ENCODE data around the gene OTC.

The OTC gene

GRCh38 chrX:38342853-38343778, 9.3 kb upstream of the OTC start:
- Histone ChIP-seq H3K27ac (ENCODE audit: low read depth, low read length) (no peak overlapping the region), H3K4me1 (ENCODE audit: control insufficient read depth, low read depth, low read length) (no peaks in the 10 kb centered on the region), H3K79me1 (ENCODE audit: low read length) (no peaks in the 10 kb centered on the region), H3K56ac (ENCODE audit: low read length) (no peak overlapping the region), H4K8ac (ENCODE audit: low read depth, low read length) (no peak overlapping the region), H2AK5ac (ENCODE audit: low read length) (no peak overlapping the region), H4K5ac (ENCODE audit: low read length) (no peak overlapping the region), H3K79me2 (ENCODE audit: control insufficient read depth, insufficient read depth, low read length) (no peaks in the 10 kb centered on the region), H2BK120ac (ENCODE audit: low read depth, low read length) (no peak overlapping the region), H3K4me3 (ENCODE audit: low read length) (no peak overlapping the region), H3K4me2 (ENCODE audit: low read length) (no peak overlapping the region), H3K18ac (ENCODE audit: low read length) (no peak overlapping the region), H2BK5ac (ENCODE audit: low read length) (no peak overlapping the region), H3K27me3 (ENCODE audit: insufficient read depth, low read length, poor library complexity) (no peaks in the 10 kb centered on the region), H3K36me3 (ENCODE audit: control insufficient read depth, insufficient read depth, low read length) (no peaks in the 10 kb centered on the region), H3K23ac (ENCODE audit: low read length) (no peak overlapping the region), H3K4ac (ENCODE audit: low read depth, low read length) (no peak overlapping the region), H3K9ac (ENCODE audit: low read length) (no peak overlapping the region), H2BK15ac (replicated peaks; ENCODE audit: low read depth) (no peak overlapping the region)
- WGBS (ENCODE audit: extremely low coverage, insufficient coverage, low lambda C conversion rate), result no CpG with 5 or more reads among the region's 2 CpGs
- no peak for DNase-seq

DNA sequence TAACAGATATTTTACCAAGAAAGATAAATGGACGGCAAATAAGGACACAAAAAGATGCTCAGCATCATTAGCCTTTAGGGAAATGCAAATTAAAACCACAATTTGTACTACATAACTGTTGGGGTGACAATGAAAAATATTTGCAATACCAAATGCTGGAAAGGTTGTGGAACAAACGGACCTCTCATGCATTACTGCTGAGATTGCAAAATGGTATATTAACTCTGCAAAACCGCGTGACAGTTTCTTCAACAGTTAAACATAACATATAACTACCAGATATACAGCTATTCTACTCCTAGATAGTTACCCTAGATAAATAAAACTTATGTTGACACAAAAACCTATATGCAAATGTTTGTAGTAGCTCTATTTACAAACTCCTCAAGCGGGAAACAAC, 6.3 kb upstream of the OTC start:
- no peak overlapping the region for H4K8ac ChIP-seq (ENCODE audit: low read depth, low read length)
- no peak overlapping the region for H3K4me2 ChIP-seq (ENCODE audit: low read length)
- H3K4me1 ChIP-seq (ENCODE audit: control insufficient read depth, low read depth, low read length), result no peaks in the 10 kb centered on the region
- no peak overlapping the region for H3K4me3 ChIP-seq (ENCODE audit: low read length)
- no peak overlapping the region for H2BK5ac ChIP-seq (ENCODE audit: low read length)
- no peaks in the 10 kb centered on the region for H3K79me1 ChIP-seq (ENCODE audit: low read length)
- no peak overlapping the region for H3K23ac ChIP-seq (ENCODE audit: low read length)
- H3K18ac ChIP-seq (ENCODE audit: low read length), result no peak overlapping the region
- H4K5ac ChIP-seq (ENCODE audit: low read length), result no peak overlapping the region
- H2BK120ac ChIP-seq (ENCODE audit: low read depth, low read length), result no peak overlapping the region
- no peak overlapping the region for H3K4ac ChIP-seq (ENCODE audit: low read depth, low read length)
- H3K56ac ChIP-seq (ENCODE audit: low read length), result no peak overlapping the region
- H3K9ac ChIP-seq (ENCODE audit: low read length), result no peak overlapping the region
- H3K27me3 ChIP-seq (ENCODE audit: insufficient read depth, low read length, poor library complexity), result no peaks in the 10 kb centered on the region
- no peak for DNase-seq
- H2BK15ac ChIP-seq (replicated peaks; ENCODE audit: low read depth), result no peak overlapping the region
- no peak overlapping the region for H3K27ac ChIP-seq (ENCODE audit: low read depth, low read length)
- no peak overlapping the region for H2AK5ac ChIP-seq (ENCODE audit: low read length)
- WGBS (ENCODE audit: extremely low coverage, insufficient coverage, low lambda C conversion rate), result no CpG with 5 or more reads among the region's 5 CpGs
- H3K36me3 ChIP-seq (ENCODE audit: control insufficient read depth, insufficient read depth, low read length), result no peaks in the 10 kb centered on the region
- no peaks in the 10 kb centered on the region for H3K79me2 ChIP-seq (ENCODE audit: control insufficient read depth, insufficient read depth, low read length)

- Histone ChIP-seq H2AK5ac (ENCODE audit: low read length) (no peak overlapping the region), H4K5ac (ENCODE audit: low read length) (no peak overlapping the region), H3K4me2 (ENCODE audit: low read length) (no peak overlapping the region), H3K4ac (ENCODE audit: low read depth, low read length) (no peak overlapping the region), H2BK15ac (replicated peaks; ENCODE audit: low read depth) (no peak overlapping the region), H3K4me3 (ENCODE audit: low read length) (no peak overlapping the region), H3K79me1 (ENCODE audit: low read length) (no peaks in the 10 kb centered on the region), H3K36me3 (ENCODE audit: control insufficient read depth, insufficient read depth, low read length) (no peaks in the 10 kb centered on the region), H3K18ac (ENCODE audit: low read length) (no peak overlapping the region), H3K27me3 (ENCODE audit: insufficient read depth, low read length, poor library complexity) (no peaks in the 10 kb centered on the region), H3K56ac (ENCODE audit: low read length) (no peak overlapping the region), H3K9ac (ENCODE audit: low read length) (no peak overlapping the region), H3K27ac (ENCODE audit: low read depth, low read length) (no peak overlapping the region), H3K23ac (ENCODE audit: low read length) (no peak overlapping the region), H2BK120ac (ENCODE audit: low read depth, low read length) (no peak overlapping the region), H4K8ac (ENCODE audit: low read depth, low read length) (no peak overlapping the region), H3K4me1 (ENCODE audit: control insufficient read depth, low read depth, low read length) (no peaks in the 10 kb centered on the region), H2BK5ac (ENCODE audit: low read length) (no peak overlapping the region), H3K79me2 (ENCODE audit: control insufficient read depth, insufficient read depth, low read length) (no peaks in the 10 kb centered on the region)
- peak; percentile 60 for DNase-seq
- WGBS (ENCODE audit: extremely low coverage, insufficient coverage, low lambda C conversion rate), result no CpG with 5 or more reads among the region's 2 CpGs
Measured at GRCh38 chrX:38347136-38347535, 5.3 kb upstream of the OTC start.

DNA sequence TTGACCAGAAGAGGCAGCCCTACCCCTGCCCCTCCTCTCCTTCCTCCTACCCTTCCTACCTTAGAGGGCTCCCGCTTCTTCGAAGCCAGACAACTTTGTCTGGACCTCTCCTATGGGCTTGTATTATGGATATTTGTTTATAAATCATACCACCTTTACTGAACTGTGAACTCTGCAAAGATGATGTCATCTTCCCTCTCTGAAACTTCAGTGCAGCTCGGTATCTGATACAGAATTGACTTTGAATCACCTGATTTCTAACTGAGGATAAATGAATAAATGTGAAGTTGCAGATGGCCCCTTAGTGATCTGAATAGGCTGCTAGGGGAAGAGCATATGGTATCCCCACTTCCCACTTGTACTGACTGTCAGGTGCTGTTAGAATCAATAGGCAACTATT, 1.1 kb upstream of the OTC start:
- Histone ChIP-seq H3K23ac (ENCODE audit: low read length) (no peak overlapping the region), H3K4me1 (ENCODE audit: control insufficient read depth, low read depth, low read length) (no peaks in the 10 kb centered on the region), H3K4me2 (ENCODE audit: low read length) (no peak overlapping the region), H4K5ac (ENCODE audit: low read length) (no peak overlapping the region), H3K9ac (ENCODE audit: low read length) (no peak overlapping the region), H3K79me2 (ENCODE audit: control insufficient read depth, insufficient read depth, low read length) (no peaks in the 10 kb centered on the region), H2BK15ac (replicated peaks; ENCODE audit: low read depth) (no peak overlapping the region), H2AK5ac (ENCODE audit: low read length) (no peak overlapping the region), H3K56ac (ENCODE audit: low read length) (no peak overlapping the region), H2BK5ac (ENCODE audit: low read length) (no peak overlapping the region), H3K27me3 (ENCODE audit: insufficient read depth, low read length, poor library complexity) (no peaks in the 10 kb centered on the region), H2BK120ac (ENCODE audit: low read depth, low read length) (no peak overlapping the region), H3K36me3 (ENCODE audit: control insufficient read depth, insufficient read depth, low read length) (no peaks in the 10 kb centered on the region), H3K18ac (ENCODE audit: low read length) (no peak overlapping the region), H4K8ac (ENCODE audit: low read depth, low read length) (no peak overlapping the region), H3K4ac (ENCODE audit: low read depth, low read length) (no peak overlapping the region), H3K4me3 (ENCODE audit: low read length) (no peak overlapping the region), H3K79me1 (ENCODE audit: low read length) (no peaks in the 10 kb centered on the region), H3K27ac (ENCODE audit: low read depth, low read length) (no peak overlapping the region)
- DNase-seq, result no peak
- WGBS (ENCODE audit: extremely low coverage, insufficient coverage, low lambda C conversion rate), result no CpG with 5 or more reads among the region's 3 CpGs

- WGBS (ENCODE audit: extremely low coverage, insufficient coverage, low lambda C conversion rate), result no CpG with 5 or more reads among the region's 8 CpGs
- no peak overlapping the region for H3K56ac ChIP-seq (ENCODE audit: low read length)
- no peak overlapping the region for H4K8ac ChIP-seq (ENCODE audit: low read depth, low read length)
- DNase-seq, result no peak
- H3K36me3 ChIP-seq (ENCODE audit: control insufficient read depth, insufficient read depth, low read length), result no peaks in the 10 kb centered on the region
- no peak overlapping the region for H3K18ac ChIP-seq (ENCODE audit: low read length)
- H2BK5ac ChIP-seq (ENCODE audit: low read length), result no peak overlapping the region
- no peak overlapping the region for H2BK120ac ChIP-seq (ENCODE audit: low read depth, low read length)
- no peaks in the 10 kb centered on the region for H3K27me3 ChIP-seq (ENCODE audit: insufficient read depth, low read length, poor library complexity)
- H3K9ac ChIP-seq (ENCODE audit: low read length), result no peak overlapping the region
- H3K79me1 ChIP-seq (ENCODE audit: low read length), result no peaks in the 10 kb centered on the region
- no peak overlapping the region for H2BK15ac ChIP-seq (replicated peaks; ENCODE audit: low read depth)
- no peaks in the 10 kb centered on the region for H3K4me1 ChIP-seq (ENCODE audit: control insufficient read depth, low read depth, low read length)
- H3K4me2 ChIP-seq (ENCODE audit: low read length), result no peak overlapping the region
- no peak overlapping the region for H3K23ac ChIP-seq (ENCODE audit: low read length)
- H3K79me2 ChIP-seq (ENCODE audit: control insufficient read depth, insufficient read depth, low read length), result no peaks in the 10 kb centered on the region
- H4K5ac ChIP-seq (ENCODE audit: low read length), result no peak overlapping the region
- H3K4me3 ChIP-seq (ENCODE audit: low read length), result no peak overlapping the region
- no peak overlapping the region for H3K27ac ChIP-seq (ENCODE audit: low read depth, low read length)
- no peak overlapping the region for H3K4ac ChIP-seq (ENCODE audit: low read depth, low read length)
- no peak overlapping the region for H2AK5ac ChIP-seq (ENCODE audit: low read length)
Measured at GRCh38 chrX:38356401-38356800, 4.0 kb downstream of the OTC start.

All from mesendoderm (in vitro differentiated cells).